ENCODE data around the gene MRPL24.

The MRPL24 gene

GRCh38 chr1:156690675-156691036 is 50.2 kb downstream of the MRPL24 start:
- no peak for DNase-seq

DNA sequence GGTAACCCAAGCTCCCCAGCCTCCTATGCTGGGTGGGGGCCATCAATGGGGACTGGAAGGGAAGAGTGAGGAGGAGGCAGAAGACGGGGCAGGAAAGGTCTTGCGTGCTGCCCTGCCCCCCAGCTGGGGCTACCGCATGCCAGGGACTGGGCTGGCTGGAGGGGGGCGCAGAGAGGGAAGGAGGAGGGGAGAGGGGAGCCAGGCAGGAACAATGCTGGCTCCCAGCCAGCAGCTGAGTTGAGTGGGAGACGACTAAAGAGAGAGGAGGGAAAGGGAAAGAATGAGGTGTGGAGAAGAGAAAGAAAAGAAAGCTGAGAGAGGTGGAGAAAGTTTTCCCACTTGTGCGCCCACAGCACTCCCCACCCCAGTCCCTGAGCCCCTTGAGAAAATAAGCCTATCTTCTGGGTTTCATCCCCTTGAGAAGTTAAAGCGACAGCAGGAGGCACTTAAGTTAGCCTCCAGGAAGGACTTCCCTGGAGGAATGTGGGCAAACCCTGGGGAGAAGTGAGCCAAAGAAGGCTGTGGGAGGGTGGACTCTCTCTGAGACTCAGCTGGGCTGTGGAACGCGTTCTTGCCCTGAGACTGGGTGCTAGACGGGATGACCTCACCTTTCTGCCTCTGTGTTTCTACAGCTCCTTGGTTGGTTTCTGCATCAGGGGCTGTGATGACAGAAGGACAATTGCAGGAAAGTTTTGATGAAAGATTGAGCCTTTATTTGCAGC is 50.8 kb downstream of the MRPL24 start:
- peak; percentile 26 for DNase-seq

- peak; percentile 88 for DNase-seq
Measured at GRCh38 chr1:156689035-156689952, 51.6 kb downstream of the MRPL24 start.
